ENCODE data around the gene DNAJA3.

GRCh38 chr16:4407543-4408322 lies 17.9 kb upstream of the DNAJA3 start:
- TF ChIP-seq CTCF (IDR thresholded peaks at IDR 0.05; ENCODE audit: insufficient read depth, low read length, poor library complexity, severe bottlenecking) (no peak), EZH2phosphoT487 (conservative IDR thresholded peaks at IDR 0.05; ENCODE audit: low read length) (no peak)
